ENCODE data around the gene PARD3B. TPM values are rescaled to one million over a fixed set of nuclear protein-coding genes. Genes with fewer than 3 reads are reported as not detected.

The PARD3B gene
- polyA plus RNA-seq, 1 donor = 14.0 TPM

DNA sequence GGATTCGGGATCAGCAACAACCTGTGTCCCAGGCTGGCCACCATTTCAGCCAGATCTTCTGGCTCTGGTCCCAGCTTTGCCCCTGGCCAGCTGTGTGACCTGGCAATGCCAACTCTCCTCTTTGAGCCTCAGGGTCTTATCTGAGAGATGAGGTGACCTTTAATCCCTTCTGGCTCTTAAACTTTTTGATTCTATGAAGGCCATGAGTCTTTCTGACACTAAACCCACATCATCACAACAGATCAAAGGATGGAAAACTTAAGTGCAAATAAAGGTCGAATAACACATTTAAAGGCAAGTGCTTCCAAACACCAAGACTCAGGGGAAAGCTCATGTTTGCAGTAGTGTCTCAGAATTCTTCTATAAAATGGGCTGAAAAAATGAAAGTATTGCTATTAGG lies 645.3 kb downstream of the PARD3B start:
- 33% methylated on average over 1 of the region's 2 CpGs for WGBS (ENCODE audit: insufficient coverage, low lambda C conversion rate)
- H3K4me3 ChIP-seq (ENCODE audit: low read length) = no peak overlapping the region
- no peak for DNase-seq
- no peaks in the 10 kb centered on the region for H3K9me3 ChIP-seq (ENCODE audit: control insufficient read depth, low read depth, low read length)
- H3K4me1 ChIP-seq (ENCODE audit: control insufficient read depth, insufficient read depth, low read length) = no peaks in the 10 kb centered on the region
- no peaks in the 10 kb centered on the region for H3K27me3 ChIP-seq (ENCODE audit: control insufficient read depth, insufficient read depth, low read length)
- peaks cover 2% of the 10 kb centered on the region for H3K36me3 ChIP-seq (ENCODE audit: control insufficient read depth, insufficient read depth, low read length)
- no peak overlapping the region for H3K27ac ChIP-seq (ENCODE audit: low read length)

DNA sequence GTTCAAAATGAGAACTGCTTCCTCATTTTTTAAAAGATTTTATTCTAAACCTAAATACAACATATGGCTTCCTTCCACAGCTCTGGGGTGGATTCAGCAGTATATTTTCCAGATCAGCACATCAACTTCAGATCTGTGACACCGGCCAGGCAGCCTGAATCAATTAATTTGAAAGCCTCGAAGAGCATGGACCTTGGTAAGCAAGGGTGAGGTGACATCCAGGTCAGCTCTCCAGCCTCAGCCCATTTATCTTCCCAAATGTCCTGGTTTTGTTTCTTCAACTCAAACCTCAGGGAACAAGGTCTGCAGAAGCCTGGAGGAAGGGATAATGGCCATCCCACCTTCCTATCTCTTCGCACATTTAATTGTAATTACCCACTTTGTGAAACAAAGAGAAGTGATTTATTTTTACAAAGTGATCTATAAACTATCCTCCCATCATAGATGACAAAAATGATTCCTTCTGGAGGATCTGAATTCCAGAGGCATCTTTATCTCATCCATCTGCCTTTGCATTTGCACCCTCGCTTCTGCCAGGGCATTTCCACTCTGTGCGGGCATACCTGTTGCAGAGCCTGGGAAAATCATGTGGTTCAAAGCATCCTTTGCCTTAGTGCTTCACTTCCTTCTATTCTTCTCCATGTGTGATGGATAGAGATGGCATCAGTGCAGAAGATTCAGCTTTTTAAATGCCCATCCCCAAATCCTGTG lies 648.0 kb downstream of the PARD3B start:
- H3K9me3 ChIP-seq (ENCODE audit: control insufficient read depth, low read depth, low read length) = no peaks in the 10 kb centered on the region
- no peak for DNase-seq
- no peaks in the 10 kb centered on the region for H3K36me3 ChIP-seq (ENCODE audit: control insufficient read depth, insufficient read depth, low read length)
- H3K27me3 ChIP-seq (ENCODE audit: control insufficient read depth, insufficient read depth, low read length) = no peaks in the 10 kb centered on the region
- H3K4me1 ChIP-seq (ENCODE audit: control insufficient read depth, insufficient read depth, low read length) = no peaks in the 10 kb centered on the region
- WGBS (ENCODE audit: insufficient coverage, low lambda C conversion rate) = 100% methylated on average over 1 of the region's 5 CpGs
- no peak overlapping the region for H3K27ac ChIP-seq (ENCODE audit: low read length)
- H3K4me3 ChIP-seq (ENCODE audit: low read length) = no peak overlapping the region

DNA sequence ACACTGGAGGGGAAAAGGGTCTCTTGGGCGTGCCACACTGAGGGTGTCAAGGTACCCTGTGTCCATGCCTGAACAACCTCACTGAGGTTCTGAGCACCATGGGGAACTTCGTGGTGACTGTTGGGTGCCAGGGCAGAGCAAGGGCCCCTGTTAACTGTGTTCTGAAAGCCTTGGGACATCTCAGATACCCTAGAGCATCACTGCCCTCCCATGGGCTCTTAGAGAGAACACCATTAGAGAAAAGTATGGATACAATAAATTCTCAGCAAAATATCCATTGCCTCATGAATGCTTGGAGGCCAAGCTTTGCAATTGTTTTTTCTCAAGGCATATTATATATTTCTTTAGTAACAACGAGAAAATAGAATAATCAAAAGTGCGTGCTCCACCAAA lies 648.6 kb downstream of the PARD3B start:
- 100% methylated on average over 2 of the region's 4 CpGs for WGBS (ENCODE audit: insufficient coverage, low lambda C conversion rate)
- H3K4me1 ChIP-seq (ENCODE audit: control insufficient read depth, insufficient read depth, low read length) = no peaks in the 10 kb centered on the region
- H3K27ac ChIP-seq (ENCODE audit: low read length) = no peak overlapping the region
- H3K27me3 ChIP-seq (ENCODE audit: control insufficient read depth, insufficient read depth, low read length) = no peaks in the 10 kb centered on the region
- no peaks in the 10 kb centered on the region for H3K9me3 ChIP-seq (ENCODE audit: control insufficient read depth, low read depth, low read length)
- H3K36me3 ChIP-seq (ENCODE audit: control insufficient read depth, insufficient read depth, low read length) = no peaks in the 10 kb centered on the region
- DNase-seq = no peak
- H3K4me3 ChIP-seq (ENCODE audit: low read length) = no peak overlapping the region

- H3K27ac ChIP-seq (ENCODE audit: low read length) = no peak overlapping the region
- DNase-seq = no peak
- no peak overlapping the region for H3K4me3 ChIP-seq (ENCODE audit: low read length)
- H3K27me3 ChIP-seq (ENCODE audit: control insufficient read depth, insufficient read depth, low read length) = no peaks in the 10 kb centered on the region
- H3K9me3 ChIP-seq (ENCODE audit: control insufficient read depth, low read depth, low read length) = no peaks in the 10 kb centered on the region
- H3K36me3 ChIP-seq (ENCODE audit: control insufficient read depth, insufficient read depth, low read length) = no peaks in the 10 kb centered on the region
- H3K4me1 ChIP-seq (ENCODE audit: control insufficient read depth, insufficient read depth, low read length) = no peaks in the 10 kb centered on the region
Observed at GRCh38 chr2:205197468-205198139, 652.3 kb downstream of the PARD3B start.

DNA sequence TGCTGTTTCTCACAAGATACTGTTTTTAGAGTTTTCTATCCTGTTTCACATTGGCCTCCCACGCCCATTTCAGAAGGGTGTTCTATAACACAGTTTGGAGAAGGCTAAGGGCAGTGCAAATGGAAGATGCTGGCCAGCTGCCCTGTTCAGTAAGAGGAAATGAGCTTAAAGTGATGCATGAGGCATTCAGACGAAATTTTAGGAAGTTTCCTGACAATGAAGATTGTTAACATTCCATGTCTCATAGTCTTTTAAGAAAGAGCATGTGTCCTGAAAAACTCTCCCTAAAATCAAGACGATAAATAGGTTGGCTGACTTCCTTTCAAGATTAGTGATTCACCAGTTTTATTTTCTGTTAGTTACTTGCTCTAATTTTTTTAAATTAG lies 652.9 kb downstream of the PARD3B start:
- Histone ChIP-seq H3K27ac (ENCODE audit: low read length) (no peak overlapping the region), H3K27me3 (ENCODE audit: control insufficient read depth, insufficient read depth, low read length) (no peaks in the 10 kb centered on the region), H3K4me1 (ENCODE audit: control insufficient read depth, insufficient read depth, low read length) (no peaks in the 10 kb centered on the region), H3K9me3 (ENCODE audit: control insufficient read depth, low read depth, low read length) (no peaks in the 10 kb centered on the region), H3K36me3 (ENCODE audit: control insufficient read depth, insufficient read depth, low read length) (no peaks in the 10 kb centered on the region), H3K4me3 (ENCODE audit: low read length) (no peak overlapping the region)
- peak in 1 of 2 donors; percentile 8 for DNase-seq
- WGBS (ENCODE audit: insufficient coverage, low lambda C conversion rate) = 70% methylated on average over 2 of the region's 3 CpGs

DNA sequence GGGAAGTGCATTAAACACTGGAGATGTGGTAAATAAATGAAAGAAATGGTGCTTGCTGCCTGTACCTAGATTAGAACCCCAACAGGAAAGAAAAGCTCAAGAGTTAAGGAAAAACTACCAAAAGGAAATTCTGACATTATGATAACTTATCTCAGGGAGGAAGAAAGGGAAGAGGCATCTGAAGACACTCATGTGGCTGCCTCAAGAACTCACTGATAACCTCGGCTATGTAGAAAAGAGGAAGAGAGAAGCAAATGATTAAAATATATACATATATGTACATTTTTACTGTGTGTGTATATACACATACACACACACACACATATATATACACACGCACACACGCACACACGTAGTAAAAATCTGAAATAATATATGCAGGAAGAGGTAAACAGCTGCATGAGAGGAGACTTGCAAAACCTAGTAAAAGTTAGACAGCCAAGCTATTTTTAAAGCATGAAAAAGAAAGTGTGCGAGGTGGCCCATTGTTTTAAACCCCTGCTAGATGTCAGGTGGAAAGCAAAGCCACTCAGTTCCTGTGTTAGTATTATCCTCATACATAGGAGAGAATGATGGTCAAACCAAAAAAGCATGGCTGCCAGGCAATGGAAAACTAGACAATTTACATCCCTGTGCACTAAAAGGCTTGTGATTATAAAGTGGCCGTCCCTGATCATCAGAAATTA lies 654.0 kb downstream of the PARD3B start:
- no peaks in the 10 kb centered on the region for H3K4me1 ChIP-seq (ENCODE audit: control insufficient read depth, insufficient read depth, low read length)
- DNase-seq = no peak
- no peaks in the 10 kb centered on the region for H3K27me3 ChIP-seq (ENCODE audit: control insufficient read depth, insufficient read depth, low read length)
- no peak overlapping the region for H3K27ac ChIP-seq (ENCODE audit: low read length)
- WGBS (ENCODE audit: insufficient coverage, low lambda C conversion rate) = 100% methylated on average over 2 of the region's 6 CpGs
- no peaks in the 10 kb centered on the region for H3K36me3 ChIP-seq (ENCODE audit: control insufficient read depth, insufficient read depth, low read length)
- H3K9me3 ChIP-seq (ENCODE audit: control insufficient read depth, low read depth, low read length) = no peaks in the 10 kb centered on the region
- no peak overlapping the region for H3K4me3 ChIP-seq (ENCODE audit: low read length)

DNA sequence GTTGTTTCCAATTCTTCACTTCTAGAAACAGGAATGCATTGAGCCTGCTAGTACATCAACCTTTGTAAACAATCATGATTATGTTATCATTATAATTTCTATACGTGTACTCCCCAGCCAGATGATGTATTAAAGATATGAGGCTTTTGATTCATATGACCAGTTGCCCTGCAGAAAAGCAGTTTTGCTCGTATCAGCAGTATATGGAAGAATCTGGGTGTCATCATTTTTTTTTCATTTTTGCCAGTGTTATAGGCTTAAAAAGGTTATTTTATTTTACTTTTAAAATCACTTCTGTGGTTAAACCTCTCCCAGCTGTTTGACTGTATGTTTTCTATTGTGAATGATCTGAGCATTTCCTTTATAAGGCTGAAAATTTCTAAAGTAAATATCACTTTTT lies 665.2 kb downstream of the PARD3B start:
- H3K27me3 ChIP-seq (ENCODE audit: control insufficient read depth, insufficient read depth, low read length) = no peaks in the 10 kb centered on the region
- H3K4me1 ChIP-seq (ENCODE audit: control insufficient read depth, insufficient read depth, low read length) = no peaks in the 10 kb centered on the region
- H3K27ac ChIP-seq (ENCODE audit: low read length) = no peak overlapping the region
- no peaks in the 10 kb centered on the region for H3K9me3 ChIP-seq (ENCODE audit: control insufficient read depth, low read depth, low read length)
- DNase-seq = no peak
- 40% methylated on average over 1 of the region's 2 CpGs for WGBS (ENCODE audit: insufficient coverage, low lambda C conversion rate)
- no peak overlapping the region for H3K4me3 ChIP-seq (ENCODE audit: low read length)
- no peaks in the 10 kb centered on the region for H3K36me3 ChIP-seq (ENCODE audit: control insufficient read depth, insufficient read depth, low read length)

- no peaks in the 10 kb centered on the region for H3K36me3 ChIP-seq (ENCODE audit: control insufficient read depth, insufficient read depth, low read length)
- no peak for DNase-seq
- H3K27ac ChIP-seq (ENCODE audit: low read length) = no peak overlapping the region
- WGBS (ENCODE audit: insufficient coverage, low lambda C conversion rate) = no CpG with 5 or more reads among the region's 2 CpGs
- no peaks in the 10 kb centered on the region for H3K9me3 ChIP-seq (ENCODE audit: control insufficient read depth, low read depth, low read length)
- H3K4me3 ChIP-seq (ENCODE audit: low read length) = no peak overlapping the region
- H3K4me1 ChIP-seq (ENCODE audit: control insufficient read depth, insufficient read depth, low read length) = no peaks in the 10 kb centered on the region
- no peaks in the 10 kb centered on the region for H3K27me3 ChIP-seq (ENCODE audit: control insufficient read depth, insufficient read depth, low read length)
Observed at GRCh38 chr2:205212357-205212756, 667.1 kb downstream of the PARD3B start.

DNA sequence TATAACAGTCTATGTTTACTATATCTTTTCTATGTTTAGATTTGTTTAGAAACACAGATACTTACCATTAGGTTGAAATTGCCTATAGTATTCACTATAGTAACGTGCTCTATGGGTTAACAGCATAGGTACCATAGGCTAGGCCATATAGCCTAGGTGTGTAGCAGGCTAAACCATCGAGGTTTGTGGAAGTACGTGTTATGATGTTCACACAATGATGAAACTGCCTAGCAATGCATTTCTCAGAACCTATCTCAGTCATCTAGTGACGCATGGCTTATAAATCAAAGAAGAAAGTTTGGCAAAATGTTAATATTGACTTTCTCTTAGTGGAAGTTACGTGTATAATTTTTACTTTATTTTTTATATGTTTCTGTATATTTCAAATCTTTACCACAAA lies 670.8 kb downstream of the PARD3B start:
- Histone ChIP-seq H3K4me3 (ENCODE audit: low read length) (no peak overlapping the region), H3K4me1 (ENCODE audit: control insufficient read depth, insufficient read depth, low read length) (no peaks in the 10 kb centered on the region), H3K27me3 (ENCODE audit: control insufficient read depth, insufficient read depth, low read length) (no peaks in the 10 kb centered on the region), H3K27ac (ENCODE audit: low read length) (no peak overlapping the region), H3K9me3 (ENCODE audit: control insufficient read depth, low read depth, low read length) (no peaks in the 10 kb centered on the region), H3K36me3 (ENCODE audit: control insufficient read depth, insufficient read depth, low read length) (no peaks in the 10 kb centered on the region)
- DNase-seq = no peak
- 100% methylated on average over 1 of the region's 5 CpGs for WGBS (ENCODE audit: insufficient coverage, low lambda C conversion rate)

GRCh38 chr2:205216580-205216979 lies 671.3 kb downstream of the PARD3B start:
- WGBS (ENCODE audit: insufficient coverage, low lambda C conversion rate) = 20% methylated on average over 1 of the region's 5 CpGs
- Histone ChIP-seq H3K27me3 (ENCODE audit: control insufficient read depth, insufficient read depth, low read length) (no peaks in the 10 kb centered on the region), H3K4me1 (ENCODE audit: control insufficient read depth, insufficient read depth, low read length) (no peaks in the 10 kb centered on the region), H3K9me3 (ENCODE audit: control insufficient read depth, low read depth, low read length) (no peaks in the 10 kb centered on the region), H3K27ac (ENCODE audit: low read length) (no peak overlapping the region), H3K4me3 (ENCODE audit: low read length) (no peak overlapping the region), H3K36me3 (ENCODE audit: control insufficient read depth, insufficient read depth, low read length) (no peaks in the 10 kb centered on the region)
- no peak for DNase-seq

Measured in large intestine (tissue), 3 donors.